H1 (cell line): ENCODE data around the gene SUSD5.

Experiments
- CREB1 ChIP-seq: IDR thresholded peaks from 2 replicates; pipeline ENCODE4 v1.6.1; 2012; ENCODE audit warnings: inconsistent platforms
- CTCF ChIP-seq, 3 experiments: IDR thresholded peaks; 1 replicate in 2 of 3; 2 replicates in 1 of 3; pipeline versions ENCODE4 v1.5.1 to v1.6.1; 2011; ENCODE audit warnings: low read length in 3 of 3, mild to moderate bottlenecking in 3 of 3, inconsistent platforms in 2 of 3, low read depth in 1 of 3, moderate library complexity in 1 of 3; ENCODE audit not compliant: insufficient read depth in 1 of 3; ENCODE audit errors: control extremely low read depth in 1 of 3
- GABPA ChIP-seq: IDR thresholded peaks from 2 replicates; pipeline ENCODE4 v1.6.1; 2011; ENCODE audit warnings: mild to moderate bottlenecking, low read length, moderate library complexity, borderline replicate concordance; ENCODE audit not compliant: insufficient read depth
- HDAC2 ChIP-seq, 2 experiments: fragments of 300-600 bp in 1 of 2; sonication (generic) in 1 of 2; IDR thresholded peaks; 2 replicates each; pipeline ENCODE4 v1.6.1; 2011 to 2012; ENCODE audit warnings: low read depth in 2 of 2, low read length in 2 of 2, mild to moderate bottlenecking in 2 of 2, moderate library complexity in 2 of 2, borderline replicate concordance in 1 of 2, inconsistent platforms in 1 of 2
- HDAC6 ChIP-seq: IDR thresholded peaks from one replicate; pipeline ENCODE4 v1.7.1; 2012; ENCODE audit warnings: low read depth, mild to moderate bottlenecking, inconsistent platforms, low read length, moderate library complexity
- PHF8 ChIP-seq: fragments of 200-600 bp; sonication (generic); conservative IDR thresholded peaks from 2 replicates; pipeline ENCODE4 v1.7.1; 2012; ENCODE audit warnings: low read depth, mild to moderate bottlenecking, inconsistent platforms, low read length, moderate library complexity
- POLR2AphosphoS5 ChIP-seq: IDR thresholded peaks from 2 replicates; pipeline ENCODE4 v1.6.1; 2011; ENCODE audit warnings: low read depth, low read length
- SP2 ChIP-seq: IDR thresholded peaks from 2 replicates; pipeline ENCODE4 v1.6.1; 2012; ENCODE audit warnings: mild to moderate bottlenecking, low read length, inconsistent platforms
- SUZ12 ChIP-seq: fragments of 200-600 bp; sonication (generic); IDR thresholded peaks from 2 replicates; pipeline ENCODE4 v1.6.1; 2012; ENCODE audit warnings: mild to moderate bottlenecking, inconsistent platforms, low read length, moderate library complexity, mixed read lengths
- TAF1 ChIP-seq: IDR thresholded peaks from 2 replicates; pipeline ENCODE4 v1.6.1; 2011; ENCODE audit warnings: mild to moderate bottlenecking, low read depth, low read length
- TBP ChIP-seq: IDR thresholded peaks from 2 replicates; pipeline ENCODE4 v1.6.1; 2011; ENCODE audit warnings: low read depth, low read length, improper control_type of control experiment
- YY1 ChIP-seq: IDR thresholded peaks from 2 replicates; pipeline ENCODE4 v1.6.1; 2011; ENCODE audit warnings: low read depth, mild to moderate bottlenecking, low read length

- no peak for TF ChIP-seq CTCF (IDR thresholded peaks at IDR 0.05; ENCODE audit: control extremely low read depth in 1 of 3, insufficient read depth in 1 of 3, low read depth in 1 of 3, low read length in 3 of 3)
- TF ChIP-seq TBP: no peak
- TF ChIP-seq POLR2AphosphoS5: no peak
- TF ChIP-seq SUZ12: no peak
- TF ChIP-seq PHF8: no peak
- TF ChIP-seq HDAC2 (IDR thresholded peaks at IDR 0.05; ENCODE audit: borderline replicate concordance in 1 of 2, low read depth in 2 of 2, low read length in 2 of 2): no peak
- TF ChIP-seq HDAC6: no peak
- TF ChIP-seq CREB1: no peak
- no peak for TF ChIP-seq GABPA
- no peak for TF ChIP-seq TAF1
- no peak for TF ChIP-seq YY1
- no peak for TF ChIP-seq SP2
Measured at GRCh38 chr3:33187368-33187634, 31.3 kb downstream of the SUSD5 start.
